GM13977 (cell line): ENCODE measurements around the gene ZNF24.

ENCODE experiments used
- DNase-seq: peaks from one replicate; pipeline ENCODE4 v3.0.0; 2012; ENCODE audit warnings: low spot score
- in situ Hi-C: fragments of 300-500 bp; cut with MboI; formaldehyde crosslinking; loops from one replicate; pipeline ENCODE4 v1.12.0; 2022; ENCODE audit warnings: low sequenced_read_pairs, low pct_unique_long_range_greater_than_20kb, mixed read lengths, inconsistent platforms; ENCODE audit not compliant: unreplicated experiment
- TF ChIP-seq, protein P1 (sequence below): IDR thresholded peaks from 2 replicates; pipeline ENCODE4 v1.5.1; 2012; ENCODE audit warnings: mild to moderate bottlenecking, control low read depth; ENCODE audit not compliant: insufficient read depth; ENCODE audit errors: extremely low read depth, missing control alignments

Gene ZNF24

DNA sequence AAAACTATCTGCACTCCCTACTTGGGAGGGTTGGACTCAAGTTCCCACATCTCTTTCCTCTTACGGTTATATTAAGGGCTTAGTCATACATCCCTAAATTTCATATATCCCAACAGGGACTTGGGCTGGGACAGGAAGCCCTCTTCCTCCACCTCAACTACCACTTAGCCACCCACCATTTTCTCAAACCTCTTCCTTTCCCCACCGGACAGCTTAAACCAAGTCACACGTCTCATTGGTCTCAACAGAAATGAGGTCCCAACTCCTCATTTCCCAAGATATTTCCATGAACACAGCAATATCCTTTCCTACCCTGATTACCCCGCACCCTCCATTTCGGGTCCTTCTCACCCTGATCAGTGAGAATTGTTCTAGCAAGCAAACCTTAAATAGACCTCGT, 54.9 kb downstream of the ZNF24 start:
- DNase-seq: no peak
- TF ChIP-seq, protein P1, sequence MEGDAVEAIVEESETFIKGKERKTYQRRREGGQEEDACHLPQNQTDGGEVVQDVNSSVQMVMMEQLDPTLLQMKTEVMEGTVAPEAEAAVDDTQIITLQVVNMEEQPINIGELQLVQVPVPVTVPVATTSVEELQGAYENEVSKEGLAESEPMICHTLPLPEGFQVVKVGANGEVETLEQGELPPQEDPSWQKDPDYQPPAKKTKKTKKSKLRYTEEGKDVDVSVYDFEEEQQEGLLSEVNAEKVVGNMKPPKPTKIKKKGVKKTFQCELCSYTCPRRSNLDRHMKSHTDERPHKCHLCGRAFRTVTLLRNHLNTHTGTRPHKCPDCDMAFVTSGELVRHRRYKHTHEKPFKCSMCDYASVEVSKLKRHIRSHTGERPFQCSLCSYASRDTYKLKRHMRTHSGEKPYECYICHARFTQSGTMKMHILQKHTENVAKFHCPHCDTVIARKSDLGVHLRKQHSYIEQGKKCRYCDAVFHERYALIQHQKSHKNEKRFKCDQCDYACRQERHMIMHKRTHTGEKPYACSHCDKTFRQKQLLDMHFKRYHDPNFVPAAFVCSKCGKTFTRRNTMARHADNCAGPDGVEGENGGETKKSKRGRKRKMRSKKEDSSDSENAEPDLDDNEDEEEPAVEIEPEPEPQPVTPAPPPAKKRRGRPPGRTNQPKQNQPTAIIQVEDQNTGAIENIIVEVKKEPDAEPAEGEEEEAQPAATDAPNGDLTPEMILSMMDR: no peak
- in situ Hi-C loops: no loop called here

DNA sequence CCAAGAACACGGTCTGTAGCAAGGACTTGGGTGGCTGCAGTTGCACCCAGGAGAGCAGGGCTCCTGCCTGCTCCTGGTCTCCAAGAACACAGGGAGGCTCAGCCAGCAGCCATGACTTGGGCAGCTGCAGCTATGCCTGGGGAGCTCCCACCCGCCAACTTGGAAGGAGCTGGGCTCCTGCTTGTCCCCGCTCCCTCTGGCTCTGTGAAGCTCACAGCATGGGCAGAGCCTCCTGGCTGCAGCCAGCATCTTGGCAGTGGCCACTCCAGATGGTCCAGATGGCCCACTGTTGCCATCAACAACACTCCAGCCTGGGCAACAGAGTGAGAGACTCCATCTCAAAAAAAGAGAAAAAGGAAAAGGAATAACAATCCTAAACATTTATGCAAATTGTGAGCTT, 59.4 kb downstream of the ZNF24 start:
- TF ChIP-seq, protein P1: no peak
- DNase-seq: no peak
- in situ Hi-C loops: no loop called here

DNA sequence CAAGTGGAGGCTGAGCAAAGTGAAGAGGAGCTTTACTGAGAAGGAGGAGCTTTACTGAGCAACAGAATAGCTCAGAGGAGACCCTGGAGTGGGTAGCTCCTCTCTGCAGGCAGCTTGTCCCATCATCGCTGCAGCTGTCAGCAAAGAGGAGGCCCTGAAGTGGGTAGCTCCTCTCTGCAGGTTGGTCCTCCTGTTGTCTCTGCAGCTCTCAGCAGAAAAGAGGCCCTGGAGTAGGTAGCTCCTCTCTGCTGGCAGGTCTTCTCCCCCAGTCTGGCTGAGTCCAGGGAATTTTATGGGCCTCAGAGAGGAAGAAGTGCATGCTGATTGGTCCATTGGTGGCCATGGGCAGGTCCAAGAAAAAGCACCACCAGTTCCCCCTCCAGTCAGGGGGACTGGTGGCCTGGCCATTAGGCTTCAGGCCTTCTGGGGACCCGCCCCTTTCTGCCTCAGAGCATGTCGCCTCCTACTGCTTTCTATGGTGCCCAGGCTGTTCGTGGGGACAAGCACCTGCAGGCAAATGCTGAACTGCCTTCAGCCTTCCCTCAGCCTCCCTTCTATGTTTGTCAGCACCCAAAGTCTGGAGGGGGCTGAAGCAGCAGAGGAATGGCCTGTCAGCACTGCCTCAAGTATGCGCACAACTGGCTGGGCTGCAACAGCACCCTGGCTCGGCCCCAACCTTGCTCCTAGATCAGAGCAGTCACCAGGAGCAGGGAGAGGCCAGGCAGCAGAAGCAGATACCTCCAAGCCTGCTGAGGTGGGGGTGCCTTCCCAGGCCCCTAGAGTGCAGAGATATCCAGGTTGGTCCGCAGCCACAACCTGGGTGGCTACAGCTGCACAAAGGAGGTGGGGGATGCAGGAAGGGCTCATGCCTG, 60.1 kb downstream of the ZNF24 start:
- no peak for DNase-seq
- TF ChIP-seq, protein P1: no peak
- in situ Hi-C loops: no loop called here

DNA sequence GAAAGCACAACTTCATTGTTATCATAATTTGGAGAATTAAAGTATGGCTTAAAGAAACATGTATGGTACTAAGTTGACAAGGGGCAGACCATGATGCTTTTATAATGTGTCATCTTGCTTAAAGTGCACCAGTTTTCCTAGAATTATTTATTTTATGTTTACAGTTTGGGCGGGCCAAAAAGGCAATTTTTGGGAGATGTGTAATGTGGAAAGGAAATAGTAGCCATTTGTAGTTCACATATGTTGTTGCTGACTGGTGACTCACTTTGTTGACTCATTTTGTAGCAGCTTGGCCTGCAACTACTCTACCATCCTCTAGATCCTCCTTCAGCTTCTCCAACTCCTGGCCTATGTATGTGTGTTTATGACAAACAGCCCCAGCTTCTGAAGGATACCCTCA, 61.9 kb downstream of the ZNF24 start:
- no peak for DNase-seq
- in situ Hi-C loops: no loop called here
- TF ChIP-seq, protein P1: no peak
